NCI-H774 (cell line): ENCODE data around the gene SLC25A13.
"Not testable (repeated sequence)": the region's sequence is repeated elsewhere in the genome, so short reads cannot be mapped to it uniquely, and the experiment has no call there.

Experiments used
- DNase-seq: peaks from one replicate; lab custom pipeline; 2025; lab: John Stamatoyannopoulos, UW

Gene SLC25A13

DNA sequence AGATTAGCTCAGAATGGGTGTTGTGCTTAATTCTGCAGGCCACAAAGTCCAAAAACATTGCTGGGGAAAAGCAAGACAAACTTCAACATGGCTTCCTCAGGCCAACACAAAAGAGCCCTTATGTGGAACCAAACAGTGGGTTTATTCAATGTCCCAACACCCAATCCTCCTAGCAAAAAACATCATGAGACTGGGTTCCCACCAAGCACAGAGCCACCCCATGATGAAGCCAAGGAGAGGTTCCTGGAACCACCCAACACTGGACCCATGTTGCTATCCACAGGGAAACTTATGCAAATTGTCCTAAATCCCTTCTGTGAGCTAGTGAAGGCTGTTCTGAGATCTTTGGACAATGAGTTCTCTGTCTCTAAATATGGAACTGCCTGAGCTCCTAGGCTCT, 24.0 kb downstream of the SLC25A13 start:
- no peak for DNase-seq

GRCh38 chr7:96297446-96297845, 24.5 kb downstream of the SLC25A13 start:
- not testable (repeated sequence) for DNase-seq

DNA sequence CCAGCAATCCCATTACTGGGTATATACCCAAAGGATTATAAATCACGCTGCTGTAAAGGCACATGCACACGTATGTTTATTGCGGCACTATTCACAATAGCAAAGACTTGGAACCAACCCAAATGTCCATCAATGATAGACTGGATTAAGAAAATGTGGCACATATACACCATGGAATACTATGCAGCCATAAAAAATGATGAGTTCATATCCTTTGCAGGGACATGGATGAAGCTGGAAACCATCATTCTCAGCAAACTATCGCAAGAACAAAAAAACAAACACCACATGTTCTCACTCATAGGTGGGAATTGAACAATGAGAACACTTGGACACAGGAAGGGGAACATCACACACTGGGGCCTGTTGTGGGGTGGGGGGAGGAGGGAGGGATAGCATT, 28.0 kb downstream of the SLC25A13 start:
- not testable (repeated sequence) for DNase-seq

DNA sequence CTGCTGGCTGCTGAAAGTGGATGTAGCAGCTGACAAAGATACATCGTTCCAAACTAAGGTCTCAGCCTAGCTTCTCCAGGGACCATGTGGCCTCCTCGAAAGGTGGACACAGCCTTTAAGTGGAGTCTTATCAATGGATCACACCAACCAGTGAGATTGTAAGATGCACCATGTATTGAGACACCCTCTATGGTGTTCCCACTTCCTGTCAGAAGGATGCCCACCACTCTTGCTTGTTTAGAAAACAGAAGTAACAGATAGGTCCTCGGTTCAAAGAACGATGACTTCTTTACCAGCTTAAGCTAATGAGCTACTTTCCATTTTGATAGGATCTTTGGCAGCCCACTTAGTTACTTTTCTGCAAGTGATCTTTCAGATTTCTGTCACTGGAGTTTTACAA, 34.3 kb downstream of the SLC25A13 start:
- DNase-seq: no peak

GRCh38 chr7:96287132-96287531, 34.8 kb downstream of the SLC25A13 start:
- DNase-seq: no peak

- DNase-seq: no peak
These were observed 36.3 kb downstream of the SLC25A13 start for GRCh38 chr7:96285579-96285978.

DNA sequence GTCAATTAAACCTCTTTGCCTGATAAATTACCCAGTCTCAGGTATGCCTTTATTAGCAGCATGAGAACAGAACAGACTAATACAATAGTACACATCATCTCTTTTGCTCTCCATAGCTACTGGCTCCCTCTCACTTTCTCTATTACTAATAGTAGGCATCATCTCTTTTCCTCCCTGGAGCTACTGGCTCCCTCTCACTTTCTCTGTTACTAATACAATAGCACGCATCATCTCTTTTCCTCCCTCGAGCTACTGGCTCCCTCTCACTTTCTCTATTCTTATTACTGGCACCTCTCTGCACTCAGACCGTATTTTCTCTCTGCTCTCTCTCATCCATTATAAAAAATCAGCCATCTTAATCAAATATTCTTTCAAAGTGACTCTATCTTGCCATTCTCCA, 37.1 kb downstream of the SLC25A13 start:
- DNase-seq: no peak

DNA sequence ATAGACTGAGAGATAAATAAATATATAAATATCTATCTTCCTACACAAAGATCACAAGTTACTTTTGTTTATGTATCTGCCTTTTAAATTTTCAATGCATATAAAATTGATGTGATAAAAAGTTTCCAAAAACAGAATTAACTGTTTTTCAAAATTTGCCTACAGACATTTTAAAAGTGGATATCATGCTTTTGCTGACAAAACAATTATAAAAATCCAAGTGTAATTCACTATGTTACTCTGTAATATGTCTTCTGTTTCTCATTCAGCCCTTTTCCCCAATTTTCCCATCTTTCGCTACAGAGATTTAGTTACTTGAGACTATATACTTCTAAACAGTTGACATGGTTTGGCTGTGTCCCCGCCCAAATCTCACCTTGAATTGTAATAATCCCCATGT, 37.7 kb downstream of the SLC25A13 start:
- DNase-seq: no peak

DNA sequence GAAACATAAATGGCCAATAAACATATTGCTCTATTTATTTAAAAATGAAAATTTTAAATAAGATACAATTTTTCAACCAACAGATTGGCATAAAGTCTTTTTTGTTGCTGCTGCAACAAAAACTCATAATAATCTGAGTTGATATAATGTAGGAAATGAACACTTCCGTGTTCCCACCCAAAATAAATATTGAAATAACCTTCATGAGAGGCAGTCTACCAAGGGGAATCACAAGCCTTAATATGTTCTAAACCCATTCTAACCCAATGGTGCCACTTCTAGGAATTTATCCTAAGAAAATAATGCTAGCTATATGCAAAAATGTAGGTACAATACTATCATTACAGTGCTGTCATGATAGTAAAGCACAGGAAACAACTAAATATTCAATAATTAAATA, 39.1 kb downstream of the SLC25A13 start:
- DNase-seq: no peak

GRCh38 chr7:96277921-96278320, 44.0 kb downstream of the SLC25A13 start:
- no peak for DNase-seq

DNA sequence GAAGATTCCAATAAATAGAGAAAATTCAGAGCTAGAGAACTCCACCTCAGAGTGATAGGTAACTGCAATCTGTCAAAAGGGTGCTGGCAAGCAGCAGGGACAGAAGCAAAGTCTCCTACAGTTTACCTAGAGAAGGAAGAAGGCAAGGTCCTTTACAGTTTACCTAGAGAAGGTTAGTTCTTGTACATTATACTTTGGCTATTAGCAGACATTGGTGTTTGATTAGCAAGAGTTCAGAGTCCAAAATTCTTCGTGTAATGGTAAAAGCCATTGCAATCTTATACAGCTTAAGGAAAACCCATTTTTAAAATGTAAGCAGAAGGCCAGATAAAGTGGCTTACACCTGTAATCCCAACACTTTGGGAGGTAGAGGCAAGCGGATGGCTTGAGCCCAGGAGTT, 45.9 kb downstream of the SLC25A13 start:
- no peak for DNase-seq

- no peak for DNase-seq
These were observed 48.2 kb downstream of the SLC25A13 start for GRCh38 chr7:96273716-96274115.

DNA sequence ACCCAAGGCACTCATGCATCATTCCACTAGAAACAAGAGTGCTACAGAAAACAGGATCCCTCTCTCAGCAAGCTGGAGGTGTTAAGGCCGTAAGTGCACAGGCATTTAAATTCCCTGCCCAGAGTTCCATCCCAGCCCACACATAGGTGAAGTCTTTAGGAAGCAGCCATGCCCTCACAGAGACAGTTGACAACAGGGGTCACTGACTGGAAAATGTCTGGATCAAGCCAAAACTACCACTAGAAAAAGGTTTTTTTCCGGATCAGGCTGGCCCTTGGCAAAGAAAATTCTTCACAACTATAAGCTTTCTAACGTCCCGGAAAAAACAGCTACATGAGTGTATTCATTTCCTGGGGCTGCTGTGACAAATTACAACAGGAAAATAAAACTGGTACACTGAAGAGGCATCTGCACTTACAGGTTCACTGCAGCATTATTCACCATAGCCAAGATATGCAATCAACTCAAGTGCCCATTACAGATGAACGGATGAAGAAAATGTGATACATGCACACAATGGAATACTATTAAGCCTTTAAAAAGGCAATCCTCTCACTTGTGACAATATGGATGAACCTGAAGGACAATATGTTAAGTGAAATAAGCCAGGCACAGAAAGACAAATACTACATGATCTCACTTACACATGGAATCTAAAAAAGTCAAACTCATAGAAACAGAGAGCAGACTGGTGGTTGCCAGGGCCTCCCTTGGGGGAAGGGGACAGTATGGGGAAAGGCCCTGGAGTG, 52.5 kb downstream of the SLC25A13 start:
- DNase-seq: no peak

DNA sequence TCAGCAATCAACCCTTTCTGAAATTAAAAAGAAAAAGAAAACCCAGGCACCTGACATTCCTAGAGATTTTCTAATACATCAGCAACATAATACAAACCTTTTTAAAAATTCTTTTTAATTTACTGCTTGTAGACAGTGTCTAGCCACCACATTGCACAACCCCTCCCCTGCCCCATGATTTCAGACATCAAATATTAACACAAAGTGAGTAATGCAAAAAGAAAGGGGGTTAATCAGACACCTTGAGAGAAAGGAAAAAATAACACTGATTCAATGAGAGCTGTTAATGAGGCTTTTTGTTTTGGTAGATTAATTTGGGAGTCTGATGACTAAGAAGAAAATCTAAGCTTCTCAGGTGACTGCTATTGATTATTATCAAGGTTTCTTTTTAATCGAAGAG, 55.3 kb downstream of the SLC25A13 start:
- DNase-seq: no peak

DNA sequence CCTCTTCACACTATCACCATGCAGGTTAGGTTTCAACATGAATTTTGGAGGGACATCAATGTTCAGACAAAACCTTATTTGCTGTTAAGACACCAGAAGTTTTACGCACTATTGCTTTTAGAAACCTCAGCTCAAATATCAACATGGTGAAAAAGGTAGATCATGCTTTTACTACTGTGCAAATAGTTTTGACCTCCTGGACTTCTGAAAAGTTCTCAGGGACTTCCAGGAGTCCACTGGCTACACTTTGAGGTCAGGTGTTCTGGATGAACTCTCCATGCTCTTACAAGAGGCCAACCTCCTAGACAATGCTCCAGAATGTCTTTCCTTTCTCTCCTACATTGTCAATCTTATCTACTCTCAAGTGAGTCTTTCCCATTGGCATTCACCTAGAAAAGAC, 55.9 kb downstream of the SLC25A13 start:
- DNase-seq: no peak

- DNase-seq: no peak
These were observed 67.9 kb downstream of the SLC25A13 start for GRCh38 chr7:96253964-96254363.

DNA sequence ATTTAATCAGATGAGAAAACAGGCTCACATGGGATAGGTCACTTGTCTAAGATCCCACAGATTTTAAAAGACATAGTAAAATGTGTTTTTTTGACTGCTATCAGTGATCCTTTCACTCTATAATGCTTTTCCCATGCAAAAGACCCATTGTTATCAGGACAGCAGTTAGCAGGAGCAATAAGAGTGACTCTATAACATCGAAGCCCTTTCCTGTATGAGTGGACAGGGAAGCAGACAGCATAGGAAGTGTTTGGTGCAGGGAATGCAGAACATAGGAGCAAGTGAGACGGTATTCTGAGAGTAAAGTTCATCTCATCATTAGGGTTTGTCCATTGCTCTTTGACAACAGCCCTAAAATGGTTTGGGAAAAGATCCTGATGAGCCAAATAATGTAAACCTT, 68.5 kb downstream of the SLC25A13 start:
- DNase-seq: no peak

- DNase-seq: no peak
These were observed 71.0 kb downstream of the SLC25A13 start for GRCh38 chr7:96250776-96251361.

- no peak for DNase-seq
These were observed 73.5 kb downstream of the SLC25A13 start for GRCh38 chr7:96248405-96248804.

- DNase-seq: peak; percentile 54
These were observed 75.0 kb downstream of the SLC25A13 start for GRCh38 chr7:96246919-96247318.

GRCh38 chr7:96244992-96245292, 77.0 kb downstream of the SLC25A13 start:
- DNase-seq: no peak

DNA sequence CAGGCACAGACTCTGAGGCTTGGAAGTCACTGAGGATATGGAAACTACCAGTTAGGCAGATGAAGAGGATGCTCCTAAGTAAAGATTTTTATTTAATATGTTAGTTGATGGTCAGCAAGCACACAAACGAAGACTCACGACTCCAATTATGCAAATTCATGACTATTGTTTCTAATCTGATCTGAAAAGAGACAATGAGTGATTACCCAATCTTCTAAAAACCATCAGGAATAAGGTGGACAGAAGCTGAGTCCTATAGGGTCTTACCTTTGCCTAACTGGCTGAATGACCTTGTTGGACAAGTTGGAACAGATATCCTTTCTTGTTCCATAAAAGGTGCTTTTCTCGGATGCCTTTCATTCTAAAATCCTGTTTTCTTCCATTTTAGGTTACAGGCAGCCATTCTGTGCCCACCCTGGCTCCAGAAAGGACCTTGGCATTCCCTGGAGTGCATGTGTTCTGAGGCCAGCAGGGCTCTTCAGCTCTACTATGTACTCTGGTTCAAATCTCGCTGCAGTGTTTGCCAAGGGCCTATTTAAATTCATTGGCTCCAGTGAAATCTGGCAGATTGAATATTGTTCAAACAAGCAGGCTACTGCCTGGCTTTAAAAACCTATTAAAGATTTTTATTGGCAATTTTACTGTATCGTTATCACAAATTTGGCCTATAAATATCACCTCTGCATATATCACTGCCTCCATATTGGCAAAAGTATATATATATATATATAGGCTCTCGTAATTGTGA, 77.5 kb downstream of the SLC25A13 start:
- DNase-seq: no peak

DNA sequence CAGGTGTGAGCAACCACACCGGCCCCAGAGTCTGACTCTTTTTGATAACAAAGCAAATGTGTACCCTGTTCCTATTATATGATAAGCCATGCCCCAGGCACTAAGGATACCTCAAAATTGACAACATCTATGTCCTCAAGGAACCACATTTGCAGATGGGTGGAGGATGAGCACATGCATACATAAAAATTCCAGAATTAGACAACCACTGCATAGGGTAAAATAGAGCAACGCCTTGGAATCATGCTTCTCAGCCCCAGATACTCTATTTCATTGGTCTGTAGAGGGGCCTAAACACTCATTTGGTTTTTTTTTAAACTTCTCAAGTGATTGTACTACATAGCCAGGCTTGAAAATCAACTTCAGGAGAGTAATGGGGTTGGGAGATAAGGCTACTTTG, 78.7 kb downstream of the SLC25A13 start:
- DNase-seq: no peak

DNA sequence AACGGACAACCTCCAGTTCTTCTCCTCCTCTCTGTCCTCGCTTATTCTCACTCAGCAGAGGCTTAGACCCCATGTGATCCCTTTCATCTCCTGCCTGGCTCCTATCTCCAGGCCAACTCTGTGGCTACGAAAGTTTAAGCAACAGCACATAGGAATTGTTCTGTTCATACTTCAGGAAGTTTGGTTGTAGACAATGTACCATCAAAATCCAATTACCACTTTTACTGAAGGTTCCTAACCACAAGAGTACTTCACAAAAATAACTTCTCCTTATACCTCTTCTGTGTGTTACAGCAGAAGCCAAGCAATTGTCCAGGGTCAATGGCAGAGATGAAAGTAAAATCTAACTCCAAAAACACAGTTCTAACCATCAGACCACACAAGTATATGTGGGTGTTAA, 80.0 kb downstream of the SLC25A13 start:
- DNase-seq: no peak
